Suprapubic skin (tissue), 4 donors: ENCODE data around the gene EGFL6. TPM values are rescaled to one million over a fixed set of nuclear protein-coding genes. Genes with fewer than 3 reads are reported as not detected.
"Not testable (repeated sequence)": the region's sequence is repeated elsewhere in the genome, so short reads cannot be mapped to it uniquely, and the experiment has no call there.

Source experiments
- DNase-seq, 2 donors: peaks; one replicate each; pipeline ENCODE4 v3.0.0-alpha.2; 2019; ENCODE audit warnings: low spot score in 2 of 2
- H3K27ac ChIP-seq: fragments of 200-600 bp; sonication (generic); one replicate; pipeline ENCODE4 v1.5.1; 2019
- H3K27me3 ChIP-seq: fragments of 200-600 bp; sonication (generic); one replicate; pipeline ENCODE4 v1.5.1; 2019
- H3K36me3 ChIP-seq: fragments of 200-600 bp; sonication (generic); one replicate; pipeline ENCODE4 v1.5.1; 2019
- H3K4me1 ChIP-seq: fragments of 200-600 bp; sonication (generic); one replicate; pipeline ENCODE4 v1.5.1; 2019
- H3K4me3 ChIP-seq: fragments of 200-600 bp; sonication (generic); one replicate; pipeline ENCODE4 v1.5.1; 2019; ENCODE audit warnings: mild to moderate bottlenecking
- H3K9me3 ChIP-seq: fragments of 200-600 bp; sonication (generic); one replicate; pipeline ENCODE4 v1.5.1; 2019
- CTCF ChIP-seq, 2 donors: fragments of 200-600 bp in 1 of 2; fragments of 450-650 bp in 1 of 2; sonication (generic) in 1 of 2; IDR thresholded peaks; one replicate each; pipeline ENCODE4 v1.5.1; 2016 to 2019; ENCODE audit warnings: antibody characterized with exemption in 2 of 2, mild to moderate bottlenecking in 1 of 2, moderate library complexity in 1 of 2
- EP300 ChIP-seq: sonication (generic); formaldehyde crosslinking; IDR thresholded peaks from one replicate; pipeline ENCODE4 v1.6.1; 2017; ENCODE audit warnings: antibody characterized with exemption
- POLR2A ChIP-seq, 2 donors: fragments of 450-650 bp; IDR thresholded peaks; one replicate each; pipeline ENCODE4 v1.6.1; 2017; ENCODE audit warnings: antibody characterized with exemption in 2 of 2, mild to moderate bottlenecking in 2 of 2, moderate library complexity in 2 of 2
- POLR2AphosphoS5 ChIP-seq, 3 donors: sonication (generic); formaldehyde crosslinking; IDR thresholded peaks; one replicate each; pipeline ENCODE4 v1.6.1; 2017; ENCODE audit warnings: antibody characterized with exemption in 3 of 3
- WGBS: methylation state at CpG from one replicate; pipeline ENCODE4 v1.1.5; 2018; 5-methylcytosine and 5-hydroxymethylcytosine counted together
- total RNA-seq, 4 donors: library from RNA; depleted of rRNA; stranded (reverse); fragments of >200 nt; gene quantifications; one replicate each; pipeline ENCODE4 v1.1.0, GENCODE V29; 2016

EGFL6 gene
- total RNA-seq, 4 donors from 2014 or later, result 0.19 to 0.68 (median 0.31) TPM; not detected in 1

GRCh38 chrX:13645464-13646153 lies 76.2 kb downstream of the EGFL6 start:
- WGBS, result 60% methylated on average over 9 of the region's 9 CpGs
- Histone ChIP-seq H3K4me3 (no peak overlapping the region), H3K4me1 (no peaks in the 10 kb centered on the region), H3K27ac (no peak overlapping the region), H3K27me3 (no peaks in the 10 kb centered on the region), H3K36me3 (no peaks in the 10 kb centered on the region), H3K9me3 (no peaks in the 10 kb centered on the region)
- DNase-seq, result no peak
- TF ChIP-seq POLR2AphosphoS5 (IDR thresholded peaks at IDR 0.05), result no peak
- TF ChIP-seq EP300, result no peak
- no peak for TF ChIP-seq POLR2A (IDR thresholded peaks at IDR 0.05)
- no peak for TF ChIP-seq CTCF (IDR thresholded peaks at IDR 0.05)

- Histone ChIP-seq H3K36me3 (no peaks in the 10 kb centered on the region), H3K9me3 (no peaks in the 10 kb centered on the region), H3K4me1 (no peaks in the 10 kb centered on the region), H3K4me3 (no peak overlapping the region), H3K27ac (no peak overlapping the region), H3K27me3 (no peaks in the 10 kb centered on the region)
- DNase-seq, result no peak
- TF ChIP-seq POLR2AphosphoS5 (IDR thresholded peaks at IDR 0.05) (no peak), CTCF (IDR thresholded peaks at IDR 0.05) (peak; percentile 33 to 47), EP300 (no peak), POLR2A (IDR thresholded peaks at IDR 0.05) (no peak)
- 45% methylated on average over 3 of the region's 3 CpGs for WGBS
Observed at GRCh38 chrX:13646154-13646549, 76.8 kb downstream of the EGFL6 start.

- Histone ChIP-seq H3K27me3 (no peaks in the 10 kb centered on the region), H3K36me3 (no peaks in the 10 kb centered on the region), H3K27ac (no peak overlapping the region), H3K4me1 (peaks cover 7% of the 10 kb centered on the region), H3K4me3 (no peak overlapping the region), H3K9me3 (no peaks in the 10 kb centered on the region)
- TF ChIP-seq CTCF (IDR thresholded peaks at IDR 0.05) (no peak), EP300 (no peak), POLR2AphosphoS5 (IDR thresholded peaks at IDR 0.05) (no peak), POLR2A (IDR thresholded peaks at IDR 0.05) (no peak)
- 72% methylated on average over 8 of the region's 8 CpGs for WGBS
- DNase-seq, result peak in 1 of 2 donors; percentile 68
Observed at GRCh38 chrX:13647709-13648212, 78.4 kb downstream of the EGFL6 start.

GRCh38 chrX:13648336-13648735 lies 78.9 kb downstream of the EGFL6 start:
- H3K36me3 ChIP-seq, H3K4me1 ChIP-seq, DNase-seq, H3K9me3 ChIP-seq, H3K27ac ChIP-seq, H3K4me3 ChIP-seq, H3K27me3 ChIP-seq: not testable (repeated sequence)
- WGBS, result 87% methylated on average over 2 of the region's 2 CpGs

- Histone ChIP-seq H3K27ac (no peak overlapping the region), H3K27me3 (no peaks in the 10 kb centered on the region), H3K4me1 (peaks cover 13% of the 10 kb centered on the region), H3K9me3 (no peaks in the 10 kb centered on the region), H3K36me3 (no peaks in the 10 kb centered on the region), H3K4me3 (no peak overlapping the region)
- 65% methylated on average over 5 of the region's 5 CpGs for WGBS
- TF ChIP-seq POLR2AphosphoS5 (IDR thresholded peaks at IDR 0.05), result no peak
- no peak for TF ChIP-seq EP300
- no peak for TF ChIP-seq POLR2A (IDR thresholded peaks at IDR 0.05)
- no peak for TF ChIP-seq CTCF (IDR thresholded peaks at IDR 0.05)
- DNase-seq, result no peak
Observed at GRCh38 chrX:13649838-13650237, 80.4 kb downstream of the EGFL6 start.
